ENCODE data around the gene MRPS27.
"Not testable (repeated sequence)": the region's sequence is repeated elsewhere in the genome, so short reads cannot be mapped to it uniquely, and the experiment has no call there.

The MRPS27 gene

DNA sequence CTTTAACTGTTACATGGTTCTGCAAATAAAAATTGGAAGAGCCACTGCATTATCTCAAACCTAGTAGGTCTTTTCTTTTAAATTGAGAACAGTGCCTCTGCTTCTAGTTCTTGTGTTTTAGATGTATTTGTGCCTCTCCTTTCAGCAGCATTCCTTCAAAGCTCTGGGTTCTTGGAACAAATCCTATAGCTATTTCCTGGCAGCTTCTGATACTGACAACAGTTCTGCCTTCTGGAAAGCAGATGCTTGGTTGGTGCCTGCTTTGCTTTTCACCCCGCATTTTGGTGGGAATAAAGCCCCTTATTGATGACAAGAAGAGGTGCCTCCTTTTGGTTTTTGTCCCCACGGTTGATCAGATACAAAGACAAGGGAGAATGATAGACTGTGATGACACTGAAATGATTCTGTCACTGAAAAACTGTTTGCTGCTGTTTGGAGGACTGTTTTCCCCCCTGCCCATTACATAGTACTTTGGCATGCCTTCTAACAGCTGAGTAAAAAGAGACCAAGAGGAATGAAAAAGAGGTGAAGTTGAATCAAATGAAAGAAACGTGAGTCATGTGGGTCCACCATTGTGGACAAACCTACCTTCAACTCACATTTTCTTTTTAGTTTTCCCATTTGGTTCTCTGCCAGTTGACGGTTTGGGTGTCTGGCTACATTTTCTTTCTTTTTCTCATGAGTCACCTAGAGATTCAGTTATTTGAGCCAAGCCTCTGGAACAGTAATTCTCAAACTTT, 5.7 kb upstream of the MRPS27 start:
- peak; percentile 64 for DNase-seq

DNA sequence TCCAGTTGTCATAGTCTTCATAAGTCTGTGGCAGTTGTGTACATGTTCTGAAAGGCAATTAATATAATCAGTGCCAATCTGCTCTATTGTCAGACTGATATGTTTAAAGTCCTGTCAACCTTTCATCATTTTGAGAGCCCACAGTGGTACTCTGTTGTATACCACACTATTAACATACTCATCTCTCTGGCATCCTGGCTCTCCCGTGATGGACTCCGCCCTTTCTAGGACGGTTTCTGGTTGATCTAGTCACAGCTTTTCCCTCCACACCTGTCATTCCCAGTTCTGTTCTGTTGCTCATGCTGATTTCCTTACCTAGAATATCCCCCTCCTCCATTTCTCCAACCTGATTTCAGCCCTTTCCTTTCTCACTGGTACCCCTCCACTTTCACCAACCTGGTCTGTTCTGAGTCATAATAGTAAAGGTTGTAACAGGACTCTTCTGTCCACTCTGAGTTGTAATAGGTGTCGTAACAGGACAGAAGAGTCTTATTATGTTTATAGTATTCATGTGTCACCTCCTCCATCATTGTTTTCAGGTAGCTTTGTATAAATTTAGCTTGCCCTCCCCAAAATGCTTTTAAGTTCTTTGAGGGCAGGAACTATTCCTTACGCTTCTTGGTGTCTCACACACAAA, 4.3 kb upstream of the MRPS27 start:
- DNase-seq: peak; percentile 77

- not testable (repeated sequence) for DNase-seq
Measured at GRCh38 chr5:72319435-72319975, 535 bp downstream of the MRPS27 start.

- DNase-seq: peak; percentile 88
Measured at GRCh38 chr5:72314571-72315172, 5.4 kb downstream of the MRPS27 start.

DNA sequence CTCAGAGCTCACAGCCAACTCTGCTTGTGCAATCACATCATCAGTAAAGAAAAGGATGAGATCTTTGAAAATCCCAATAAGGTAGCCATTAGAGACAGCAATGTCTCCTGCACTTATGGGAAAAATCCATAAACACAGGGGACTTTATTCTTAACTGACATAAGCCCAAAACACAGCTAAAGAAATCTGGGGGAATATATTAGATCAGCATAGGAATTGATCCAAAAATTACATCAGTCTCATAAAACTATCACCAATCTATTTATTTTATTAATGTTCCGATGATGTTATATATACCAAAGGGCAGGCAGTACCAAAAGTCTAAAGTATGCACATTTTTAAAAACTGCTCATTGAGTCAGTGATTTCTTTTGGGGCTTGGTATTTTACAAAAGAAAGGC, 6.9 kb downstream of the MRPS27 start:
- DNase-seq: no peak

- no peak for DNase-seq
Measured at GRCh38 chr5:72308853-72309191, 11.2 kb downstream of the MRPS27 start.

- peak; percentile 99 for DNase-seq
Measured at GRCh38 chr5:72307968-72308852, 11.8 kb downstream of the MRPS27 start.

GRCh38 chr5:72307573-72307967, 12.5 kb downstream of the MRPS27 start:
- no peak for DNase-seq

DNA sequence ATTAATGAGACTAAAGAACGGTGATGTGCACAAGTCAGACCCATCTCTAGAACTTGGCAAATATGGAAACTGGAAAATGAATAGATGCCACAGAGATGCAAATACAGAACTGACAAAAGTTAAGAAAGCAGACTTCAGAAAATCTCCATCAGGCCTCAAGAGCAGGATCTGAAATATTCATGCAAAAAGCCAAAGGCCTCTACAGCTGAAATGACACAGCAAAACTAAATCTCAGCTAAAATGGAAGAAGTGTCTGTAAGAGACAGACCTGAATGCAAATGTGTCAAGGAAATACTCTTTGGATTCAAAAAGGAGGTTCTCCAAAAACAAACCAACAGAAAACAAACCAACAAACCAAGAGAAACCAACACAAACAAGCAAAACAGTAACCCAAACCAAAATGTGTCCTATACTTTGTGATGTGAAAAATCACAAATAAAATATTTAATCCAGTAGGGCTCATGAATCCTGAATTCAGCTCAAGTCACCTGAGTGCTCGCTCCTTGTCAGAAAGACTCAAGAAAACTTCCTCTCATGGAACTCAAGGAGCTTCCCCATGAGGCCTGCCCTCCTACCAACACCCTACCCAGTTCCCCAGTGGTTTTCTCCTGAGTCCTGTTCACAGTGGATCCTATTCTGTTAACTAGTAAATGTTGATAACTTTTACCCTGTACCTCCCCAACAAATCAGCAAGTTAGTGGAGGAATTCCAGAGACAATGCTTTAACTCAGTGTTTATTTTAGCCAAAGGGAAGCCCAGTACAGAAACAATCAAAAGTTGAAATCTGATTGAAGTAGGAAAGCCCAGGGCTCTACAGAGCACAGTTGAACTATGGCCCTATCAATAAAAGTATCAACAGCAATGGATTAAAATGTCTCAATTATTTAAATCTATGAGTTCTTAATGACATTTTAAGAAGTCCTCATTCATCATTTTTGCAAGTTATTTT, 14.6 kb downstream of the MRPS27 start:
- no peak for DNase-seq

DNA sequence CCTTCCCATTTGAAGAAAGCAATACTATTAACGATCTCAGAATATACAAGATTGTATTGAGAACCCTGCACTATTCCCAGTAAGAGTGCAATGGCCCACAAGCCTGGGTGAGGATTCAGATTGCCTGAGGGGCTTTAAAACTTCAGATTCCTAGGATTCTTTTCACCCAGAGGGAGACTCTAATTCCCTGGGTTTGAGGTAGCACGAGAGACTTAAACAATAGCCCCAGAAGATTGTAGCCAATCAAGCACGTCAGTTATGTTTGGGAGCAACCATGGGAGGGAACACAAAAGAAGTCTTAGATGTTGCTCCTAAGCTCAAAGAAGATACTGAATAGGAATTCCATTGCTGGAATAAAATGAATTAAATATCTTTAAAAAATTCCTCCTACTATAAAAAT, 17.9 kb downstream of the MRPS27 start:
- no peak for DNase-seq

DNA sequence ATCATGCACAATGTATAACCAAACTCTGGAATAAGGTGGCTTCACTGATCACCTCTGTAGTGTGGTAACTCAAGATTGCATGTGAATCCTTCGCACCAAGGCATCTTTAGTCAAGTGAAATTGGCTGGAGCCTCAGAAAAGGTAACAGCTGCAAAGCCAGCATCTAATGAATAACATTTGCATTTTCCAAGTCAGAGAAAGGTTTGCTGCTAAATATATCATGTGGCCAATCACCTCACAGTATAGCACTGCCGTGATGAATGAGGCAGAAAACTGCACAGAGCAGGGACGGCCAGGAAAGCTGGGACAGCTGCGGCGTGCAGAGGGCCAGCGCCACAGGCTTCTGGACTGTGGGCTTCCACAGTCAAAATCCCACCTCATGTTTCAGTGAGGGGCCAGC, 18.5 kb downstream of the MRPS27 start:
- no peak for DNase-seq

GRCh38 chr5:72300590-72301339, 19.3 kb downstream of the MRPS27 start:
- no peak for DNase-seq

GRCh38 chr5:72298711-72299110, 21.3 kb downstream of the MRPS27 start:
- DNase-seq: no peak

GRCh38 chr5:72298136-72298535, 21.9 kb downstream of the MRPS27 start:
- DNase-seq: not testable (repeated sequence)

- DNase-seq: no peak
Measured at GRCh38 chr5:72296256-72296655, 23.8 kb downstream of the MRPS27 start.

DNA sequence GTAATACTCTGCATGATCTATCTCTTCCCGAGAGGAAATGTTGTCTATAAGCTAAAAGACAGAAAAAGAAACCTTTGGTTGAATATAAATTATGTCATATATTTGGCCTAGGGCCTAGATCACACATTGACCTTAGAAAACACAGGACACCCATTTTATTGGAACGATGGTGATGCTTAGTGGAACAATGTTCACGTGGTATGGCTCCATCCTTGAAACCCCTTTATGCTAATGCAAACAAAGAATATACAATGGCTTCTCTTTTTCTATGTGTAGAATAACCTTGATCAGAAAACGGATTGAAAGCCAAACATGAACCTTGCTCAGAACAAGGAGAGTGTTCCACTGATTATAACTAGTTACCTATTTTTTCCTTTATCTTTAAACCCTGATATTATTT, 24.5 kb downstream of the MRPS27 start:
- no peak for DNase-seq

- no peak for DNase-seq
Measured at GRCh38 chr5:72294473-72294872, 25.6 kb downstream of the MRPS27 start.

- no peak for DNase-seq
Measured at GRCh38 chr5:72293495-72294055, 26.5 kb downstream of the MRPS27 start.

- no peak for DNase-seq
Measured at GRCh38 chr5:72292411-72292810, 27.6 kb downstream of the MRPS27 start.

GRCh38 chr5:72291601-72292000, 28.4 kb downstream of the MRPS27 start:
- DNase-seq: no peak

Data from NCI-H226 (cell line).